ENCODE data around the gene SYTL2. TPM values are rescaled to one million over a fixed set of nuclear protein-coding genes. Genes with fewer than 3 reads are reported as not detected.

Gene SYTL2
- total and polyA plus RNA-seq, 8 donors: 2.5 to 12.2 (median 4.0) TPM

- 29 to 36% methylated on average over 7 of the region's 7 CpGs for WGBS, 2 donors
These were observed 92.6 kb downstream of the SYTL2 start for GRCh38 chr11:85718126-85718943.

DNA sequence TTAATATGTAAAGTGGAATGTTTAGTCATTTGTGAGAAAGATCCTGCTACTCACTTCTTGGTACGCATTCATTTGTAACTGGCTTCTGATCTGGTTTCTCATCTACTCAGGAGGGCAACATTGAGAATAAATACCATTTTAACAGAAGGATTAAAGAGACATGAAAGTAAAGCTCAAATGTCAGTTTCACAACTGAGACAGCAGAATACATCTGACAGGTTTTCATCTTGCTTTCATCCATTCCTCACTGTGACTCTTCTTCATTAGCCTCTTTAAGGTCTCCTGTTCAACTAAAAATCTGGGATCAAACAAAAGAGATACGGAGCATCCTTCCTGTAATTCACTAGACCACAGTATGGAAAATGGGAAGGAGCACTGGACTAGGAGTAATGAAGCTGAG lies 93.5 kb downstream of the SYTL2 start:
- intact Hi-C loops (cut with DNase I): no loop called here
- 80 to 84% methylated on average over 2 of the region's 2 CpGs for whole genome bisulfite sequencing, 2 donors
- H3K4me1 ChIP-seq: no peaks in the 10 kb centered on the region
- H3K27ac ChIP-seq: no peak overlapping the region
- DNase-seq: no peak
- peaks cover 0 to 8% (median 0%) of the 10 kb centered on the region in 4 donors for H3K27me3 ChIP-seq
- no peak for FAIRE-seq
- TF ChIP-seq, protein P1, sequence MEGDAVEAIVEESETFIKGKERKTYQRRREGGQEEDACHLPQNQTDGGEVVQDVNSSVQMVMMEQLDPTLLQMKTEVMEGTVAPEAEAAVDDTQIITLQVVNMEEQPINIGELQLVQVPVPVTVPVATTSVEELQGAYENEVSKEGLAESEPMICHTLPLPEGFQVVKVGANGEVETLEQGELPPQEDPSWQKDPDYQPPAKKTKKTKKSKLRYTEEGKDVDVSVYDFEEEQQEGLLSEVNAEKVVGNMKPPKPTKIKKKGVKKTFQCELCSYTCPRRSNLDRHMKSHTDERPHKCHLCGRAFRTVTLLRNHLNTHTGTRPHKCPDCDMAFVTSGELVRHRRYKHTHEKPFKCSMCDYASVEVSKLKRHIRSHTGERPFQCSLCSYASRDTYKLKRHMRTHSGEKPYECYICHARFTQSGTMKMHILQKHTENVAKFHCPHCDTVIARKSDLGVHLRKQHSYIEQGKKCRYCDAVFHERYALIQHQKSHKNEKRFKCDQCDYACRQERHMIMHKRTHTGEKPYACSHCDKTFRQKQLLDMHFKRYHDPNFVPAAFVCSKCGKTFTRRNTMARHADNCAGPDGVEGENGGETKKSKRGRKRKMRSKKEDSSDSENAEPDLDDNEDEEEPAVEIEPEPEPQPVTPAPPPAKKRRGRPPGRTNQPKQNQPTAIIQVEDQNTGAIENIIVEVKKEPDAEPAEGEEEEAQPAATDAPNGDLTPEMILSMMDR (IDR thresholded peaks at IDR 0.05): no peak
- H3K9me3 ChIP-seq: no peaks in the 10 kb centered on the region
- no peaks in the 10 kb centered on the region for H3K36me3 ChIP-seq
- no peak for ATAC-seq
- no peak overlapping the region for H3K4me3 ChIP-seq

More at GRCh38 chr11:85718126-85718943, 92.6 kb downstream of the SYTL2 start:
- Histone ChIP-seq H3K9me3 (no peaks in the 10 kb centered on the region), H3K27ac (no peak overlapping the region), H3K27me3 (peaks cover 0 to 8% (median 0%) of the 10 kb centered on the region in 4 donors), H3K36me3 (no peaks in the 10 kb centered on the region), H3K4me3 (no peak overlapping the region), H3K4me1 (no peaks in the 10 kb centered on the region)
- DNase-seq: no peak
- no peak for ATAC-seq
- intact Hi-C loops (cut with DNase I): no loop called here
- TF ChIP-seq, protein P1 (IDR thresholded peaks at IDR 0.05): no peak
- FAIRE-seq: no peak

DNA sequence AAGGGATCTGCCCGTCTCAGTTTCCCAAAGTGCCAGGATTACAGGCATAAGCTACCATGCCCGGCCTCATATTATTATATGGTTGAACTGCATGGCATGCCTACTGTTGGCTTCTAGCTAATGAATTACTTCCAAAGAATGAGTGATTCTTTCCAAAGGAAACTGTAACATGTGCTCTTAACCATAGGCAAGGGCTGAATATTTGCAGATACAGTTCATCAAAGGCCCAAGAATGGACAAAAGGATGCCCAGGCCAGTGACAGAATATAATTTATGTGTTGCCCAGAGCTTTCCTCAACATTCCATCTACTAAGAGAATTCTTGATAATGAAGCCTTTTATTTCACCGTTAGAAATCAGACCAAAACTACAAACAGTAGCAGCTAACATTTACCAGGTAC lies 98.0 kb downstream of the SYTL2 start:
- no peak for ATAC-seq
- Histone ChIP-seq H3K36me3 (no peaks in the 10 kb centered on the region), H3K27ac (no peak overlapping the region), H3K4me3 (no peak overlapping the region), H3K9me3 (no peaks in the 10 kb centered on the region), H3K27me3 (no peaks in the 10 kb centered on the region), H3K4me1 (no peaks in the 10 kb centered on the region)
- intact Hi-C loops (cut with DNase I): no loop called here
- no peak for FAIRE-seq
- DNase-seq: no peak
- TF ChIP-seq, protein P1 (IDR thresholded peaks at IDR 0.05): no peak
- WGBS, 2 donors: 74 to 81% methylated on average over 3 of the region's 3 CpGs

GRCh38 chr11:85710917-85711316 lies 100.0 kb downstream of the SYTL2 start:
- Histone ChIP-seq H3K27ac (no peak overlapping the region), H3K36me3 (no peaks in the 10 kb centered on the region), H3K4me3 (no peak overlapping the region), H3K27me3 (no peaks in the 10 kb centered on the region), H3K9me3 (no peaks in the 10 kb centered on the region), H3K4me1 (no peaks in the 10 kb centered on the region)
- WGBS, 2 donors: 40 to 49% methylated on average over 5 of the region's 5 CpGs
- intact Hi-C loops (cut with DNase I): no loop called here
- DNase-seq (no peak), FAIRE-seq (no peak), ATAC-seq (no peak)
- TF ChIP-seq, protein P1 (IDR thresholded peaks at IDR 0.05): no peak
